NCI-H748 (cell line): Measurements from ENCODE around the gene DIP2C.

ENCODE experiments used
- DNase-seq: peaks from one replicate; lab custom pipeline; 2025; ENCODE audit not compliant: unreplicated experiment; lab: John Stamatoyannopoulos, UW

Gene DIP2C

DNA sequence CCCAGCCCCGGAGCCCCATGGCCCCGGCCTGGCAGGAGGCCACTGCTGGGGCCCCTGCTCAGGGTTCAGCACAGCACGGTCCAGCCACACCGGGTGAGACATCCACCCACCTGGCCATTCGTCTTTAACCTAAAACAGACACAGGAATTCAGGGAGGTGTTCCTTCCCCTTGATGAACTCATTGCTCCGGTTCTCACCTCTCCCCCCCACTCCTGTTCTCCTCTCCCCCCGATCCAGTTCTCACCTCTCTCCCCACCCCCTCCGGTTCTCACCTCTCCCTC lies 129.8 kb downstream of the DIP2C start:
- no peak for DNase-seq

GRCh38 chr10:558891-559766 lies 130.3 kb downstream of the DIP2C start:
- DNase-seq: no peak

- DNase-seq: no peak
Measured at GRCh38 chr10:558364-558763, 131.1 kb downstream of the DIP2C start.

DNA sequence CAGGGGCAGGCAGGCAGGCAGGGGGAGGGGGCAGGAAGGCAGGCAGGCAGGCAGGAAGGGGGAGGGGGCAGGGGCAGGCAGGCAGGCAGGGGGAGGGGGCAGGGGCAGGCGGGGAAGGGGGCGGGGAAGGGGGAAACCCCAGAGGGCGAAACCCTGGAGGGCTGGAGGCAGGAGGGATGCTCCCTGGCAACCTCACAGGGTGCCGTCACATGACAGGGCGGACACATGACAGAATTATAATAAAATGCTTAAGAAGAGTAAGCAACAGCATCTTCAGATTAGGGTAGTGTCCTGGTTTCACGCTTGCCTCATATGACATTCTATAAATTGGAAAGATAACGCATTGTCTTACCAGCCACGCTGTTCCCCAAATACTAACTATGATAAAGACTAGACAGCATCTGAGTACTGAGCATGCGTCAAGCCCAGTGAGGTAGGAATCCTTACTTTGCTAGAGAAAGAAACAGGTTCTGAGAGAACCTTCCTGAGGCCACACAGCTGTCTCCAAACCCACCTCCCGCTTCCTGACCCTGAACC lies 131.6 kb downstream of the DIP2C start:
- DNase-seq: peak; percentile 31

GRCh38 chr10:556971-557637 lies 132.4 kb downstream of the DIP2C start:
- DNase-seq: no peak

DNA sequence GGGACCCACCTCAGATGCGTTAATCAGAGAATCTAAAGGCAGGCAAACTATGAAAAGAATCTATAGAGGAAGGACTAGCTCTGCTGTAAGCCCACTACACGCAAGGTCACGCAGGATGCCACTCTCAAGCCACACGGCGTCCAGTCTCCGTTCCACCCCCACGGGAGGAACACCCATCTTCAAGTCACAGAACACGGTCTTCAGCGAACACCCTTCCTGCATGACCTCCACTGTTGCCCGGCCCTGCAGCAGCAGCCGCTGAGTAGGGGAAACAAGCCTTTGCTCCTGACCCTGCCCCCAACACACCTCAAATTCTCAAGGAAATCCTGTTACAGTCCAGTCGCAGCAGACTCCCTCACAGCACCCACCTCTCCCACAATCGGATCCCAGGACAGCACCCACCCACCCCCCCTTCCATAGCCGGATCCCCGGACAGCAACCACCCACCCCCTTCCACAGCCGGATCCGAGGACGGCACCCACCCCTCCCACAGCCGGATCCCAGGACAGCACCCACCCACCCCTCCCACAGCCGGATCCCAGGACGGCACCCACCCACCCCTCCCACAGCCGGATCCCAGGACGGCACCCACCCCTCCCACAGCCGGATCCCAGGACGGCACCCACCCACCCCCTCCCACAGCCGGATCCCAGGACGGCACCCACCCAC lies 133.7 kb downstream of the DIP2C start:
- DNase-seq: no peak

DNA sequence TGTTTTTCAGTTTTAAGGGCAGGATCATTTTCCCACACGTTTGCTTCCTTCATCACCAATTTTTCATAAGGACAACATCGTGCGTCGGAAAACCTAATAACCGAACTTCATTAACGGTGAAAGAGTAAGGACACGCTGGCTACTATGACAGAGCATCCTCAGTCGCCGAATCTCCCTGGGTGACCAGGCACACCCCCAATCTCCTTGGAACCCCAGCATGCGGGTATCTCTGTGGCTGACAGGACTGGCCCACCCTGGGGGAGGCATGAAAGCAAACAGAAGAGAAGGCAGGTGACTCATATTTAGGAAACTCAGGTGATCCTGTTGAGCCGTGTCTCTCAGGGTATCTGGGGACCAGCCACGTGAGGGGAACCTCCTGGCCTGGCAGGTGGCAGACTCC lies 134.2 kb downstream of the DIP2C start:
- no peak for DNase-seq

GRCh38 chr10:554182-554848 lies 135.2 kb downstream of the DIP2C start:
- DNase-seq: no peak

GRCh38 chr10:553233-553632 lies 136.2 kb downstream of the DIP2C start:
- DNase-seq: no peak

GRCh38 chr10:552679-553078 lies 136.8 kb downstream of the DIP2C start:
- DNase-seq: no peak

DNA sequence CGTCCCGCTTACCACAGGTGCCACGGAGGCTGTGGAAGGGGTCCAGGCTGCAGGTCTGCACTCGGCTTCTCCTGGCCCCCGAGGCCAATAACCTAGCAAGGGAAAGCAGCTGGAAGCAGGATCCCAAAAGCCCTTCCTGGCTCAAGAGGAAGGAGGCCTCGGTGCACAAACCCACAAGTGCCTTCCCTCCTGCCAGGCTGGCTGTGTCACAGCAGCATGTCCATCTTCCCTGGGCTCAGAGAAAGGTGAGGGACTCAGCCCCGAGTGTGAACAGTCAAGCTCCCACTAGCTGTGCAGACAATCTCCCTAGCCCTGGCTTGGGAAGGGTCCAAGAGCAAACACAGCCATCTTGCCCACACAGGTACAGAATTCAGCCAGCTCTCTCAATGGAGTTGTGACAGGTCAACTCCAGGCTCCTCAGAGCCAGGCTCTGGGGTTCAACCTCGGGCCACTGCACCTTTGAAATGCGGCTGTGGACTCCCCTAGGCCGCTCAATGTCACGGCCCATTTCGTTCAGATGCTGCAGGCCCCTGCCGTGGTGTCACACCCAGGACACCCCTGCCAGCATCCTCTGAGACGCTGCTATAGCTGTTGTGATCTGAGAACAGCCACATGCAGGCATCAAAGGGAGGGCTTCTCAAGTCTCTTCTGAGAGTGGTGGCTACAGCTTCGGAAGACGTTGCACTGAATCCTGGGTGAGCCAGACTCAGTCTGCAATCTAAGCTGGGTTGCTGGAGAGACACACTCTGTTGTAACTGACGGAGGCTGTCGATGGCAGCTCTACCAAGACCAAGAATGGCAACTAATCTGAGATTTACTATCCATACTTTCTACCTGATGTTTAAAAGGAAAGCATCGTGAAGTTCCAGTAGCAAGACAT lies 137.9 kb downstream of the DIP2C start:
- DNase-seq: no peak

DNA sequence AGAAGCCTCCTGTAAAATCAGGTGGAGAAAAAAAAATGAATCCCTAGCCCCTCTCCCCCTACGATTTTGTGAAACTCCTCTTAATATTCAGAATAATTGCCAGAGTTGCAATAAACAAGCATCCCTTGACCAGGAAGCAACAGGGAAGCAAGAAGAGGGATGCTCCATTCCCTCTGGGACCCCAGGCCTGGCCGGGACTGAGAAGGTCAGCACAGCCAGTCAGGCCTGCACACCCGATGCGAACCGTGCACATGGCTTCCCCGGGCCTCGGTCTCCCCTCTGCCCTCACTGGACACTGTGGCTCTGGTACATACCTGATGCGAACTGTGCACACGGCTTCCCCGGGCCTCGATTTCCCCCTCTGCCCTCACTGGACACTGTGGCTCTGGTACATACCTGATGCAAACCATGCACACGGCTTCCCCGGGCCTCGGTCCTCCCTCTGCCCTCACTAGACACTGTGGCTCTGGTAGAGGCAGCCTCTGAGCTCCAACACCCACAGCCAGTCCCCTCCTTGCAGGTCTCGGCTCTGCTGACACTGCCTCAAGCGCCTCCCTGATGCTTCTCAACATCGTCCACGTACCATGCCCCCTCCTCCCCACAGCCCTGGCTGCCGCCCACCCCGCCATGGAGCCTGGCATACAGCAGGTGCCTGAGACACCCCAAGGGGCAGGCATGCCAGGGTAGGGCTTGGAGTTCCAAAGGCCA lies 138.6 kb downstream of the DIP2C start:
- no peak for DNase-seq

DNA sequence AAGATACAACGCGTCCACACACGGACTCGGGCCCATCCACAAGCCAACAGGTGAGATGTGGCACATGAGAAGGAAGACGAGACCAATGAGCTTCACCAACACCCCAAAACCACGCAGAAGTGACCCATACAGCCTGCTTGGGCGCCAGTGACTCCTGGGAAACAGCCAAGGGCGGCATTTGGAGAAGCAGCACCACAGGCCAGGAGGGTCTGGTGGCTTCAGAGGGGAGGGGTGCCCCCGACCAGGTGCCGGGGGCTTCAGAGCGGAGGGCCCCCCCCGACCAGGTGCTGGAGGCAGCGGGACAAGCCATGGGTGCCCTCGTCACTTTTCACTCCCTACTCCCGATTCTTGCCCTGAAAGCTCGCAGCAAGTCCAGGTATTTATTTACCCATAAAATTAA lies 140.1 kb downstream of the DIP2C start:
- no peak for DNase-seq

DNA sequence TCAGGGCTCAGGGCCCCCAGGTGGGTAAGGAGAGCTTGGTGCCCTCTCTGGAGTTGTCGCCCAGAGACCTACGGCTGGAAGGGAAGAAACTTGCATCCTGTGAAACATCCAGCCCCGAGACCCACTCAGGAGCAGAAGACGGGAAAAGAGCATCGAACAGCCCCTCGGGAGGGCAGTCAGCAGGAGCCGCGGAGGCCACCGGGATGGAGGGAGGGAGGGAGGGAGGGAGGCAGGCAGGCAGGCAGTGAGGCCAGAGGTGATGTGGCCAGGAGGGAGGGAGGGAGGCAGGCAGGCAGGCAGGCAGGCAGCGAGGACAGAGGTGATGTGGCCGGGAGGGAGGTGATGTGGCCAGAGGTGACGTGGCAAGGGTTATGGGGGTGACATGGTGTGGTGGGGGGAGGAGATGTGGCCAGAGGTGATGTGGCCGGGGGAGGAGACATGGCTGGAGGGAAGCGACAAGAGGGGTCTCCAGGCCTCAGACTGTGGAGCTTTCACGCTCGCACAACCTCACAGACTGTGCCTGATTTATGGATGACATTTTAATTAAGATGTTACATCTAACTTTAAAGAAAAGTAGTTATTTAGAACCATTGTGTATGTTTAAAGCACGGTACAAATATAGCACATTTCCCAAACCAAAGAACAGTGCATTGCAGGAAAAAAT lies 141.1 kb downstream of the DIP2C start:
- DNase-seq: no peak

GRCh38 chr10:547591-548081 lies 141.8 kb downstream of the DIP2C start:
- no peak for DNase-seq

DNA sequence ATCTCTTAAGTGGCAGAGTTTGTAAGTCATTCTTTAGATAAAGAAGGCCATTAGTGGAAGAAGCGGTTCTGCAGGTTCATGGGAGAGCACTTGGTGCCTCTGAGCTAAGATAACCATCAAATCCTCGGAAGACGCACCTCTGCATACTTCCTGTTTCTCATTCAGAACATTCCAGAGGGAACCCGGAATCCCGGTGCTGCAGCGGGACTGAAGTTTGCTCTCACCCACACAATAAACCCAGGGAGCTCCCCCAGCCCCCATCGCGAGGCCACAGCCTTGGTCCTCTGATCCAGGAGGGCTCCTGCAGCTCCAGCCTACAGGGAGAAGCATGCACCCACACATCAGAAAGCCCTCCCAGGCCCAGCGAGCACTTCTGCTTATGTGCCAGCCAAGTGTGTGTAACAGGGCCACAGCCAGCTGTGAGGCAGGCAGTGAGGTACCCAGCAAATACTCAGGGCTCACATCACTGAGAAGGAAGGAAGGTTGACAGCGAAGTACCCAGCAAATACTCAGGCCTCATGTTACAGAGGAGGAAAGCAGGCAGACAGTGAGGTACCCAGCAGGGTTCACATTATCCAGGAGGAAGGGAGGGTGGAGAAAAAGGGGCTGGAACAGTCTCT lies 142.4 kb downstream of the DIP2C start:
- DNase-seq: no peak

GRCh38 chr10:546451-546850 lies 143.0 kb downstream of the DIP2C start:
- no peak for DNase-seq
